SU-DHL-6 (cell line): ENCODE data around the gene SCFD2.
"Not testable (repeated sequence)": the region's sequence is repeated elsewhere in the genome, so short reads cannot be mapped to it uniquely, and the experiment has no call there.

Experiments used
- H2AFZ ChIP-seq: fragments of 200-600 bp; sonication (generic); 2 replicates; pipeline ENCODE4 v1.6.1; 2014; ENCODE audit warnings: low read depth, mild to moderate bottlenecking, moderate library complexity, mixed read lengths, antibody characterized with exemption, low read length; ENCODE audit not compliant: severe bottlenecking
- H3F3A ChIP-seq: fragments of 200-600 bp; shearing (Covaris generic); 2 replicates; pipeline ENCODE4 v1.6.0; 2016; ENCODE audit warnings: antibody characterized with exemption, mild to moderate bottlenecking; ENCODE audit not compliant: insufficient read depth
- H3K27ac ChIP-seq: fragments of 200-600 bp; sonication (generic); 2 replicates; pipeline ENCODE4 v1.5.1; 2016; ENCODE audit warnings: low read depth, mild to moderate bottlenecking, low read length, moderate library complexity, mixed read lengths
- H3K27me3 ChIP-seq: fragments of 200-600 bp; sonication (generic), shearing (Covaris generic); 2 replicates; pipeline ENCODE4 v1.6.0; 2014; ENCODE audit warnings: mild to moderate bottlenecking, low read length
- H3K36me3 ChIP-seq: fragments of 200-600 bp; sonication (generic); 2 replicates; pipeline ENCODE4 v1.6.1; 2014; ENCODE audit warnings: mild to moderate bottlenecking, low read length, mixed read lengths
- H3K4me2 ChIP-seq: fragments of 300-600, 200-600 bp; shearing (Covaris generic), sonication (generic); 2 replicates; pipeline ENCODE4 v1.6.0; 2014; ENCODE audit warnings: low read length, low read depth, mild to moderate bottlenecking; ENCODE audit not compliant: poor library complexity, severe bottlenecking
- H3K4me3 ChIP-seq: fragments of 200-600 bp; sonication (generic); 2 replicates; pipeline ENCODE4 v1.5.1; 2014; ENCODE audit warnings: antibody characterized with exemption, low read length, mild to moderate bottlenecking, mixed read lengths; ENCODE audit not compliant: insufficient read depth, poor library complexity, severe bottlenecking
- H3K79me2 ChIP-seq: fragments of 200-600 bp; sonication (generic); 2 replicates; pipeline ENCODE4 v1.6.1; 2014; ENCODE audit warnings: mild to moderate bottlenecking, low read length, moderate library complexity; ENCODE audit not compliant: insufficient read depth
- H3K9ac ChIP-seq: fragments of 200-600 bp; sonication (generic); 2 replicates; pipeline ENCODE4 v1.7.0; 2014; ENCODE audit warnings: mild to moderate bottlenecking, low read length
- H3K9me2 ChIP-seq: fragments of 200-600 bp; sonication (generic); replicated peaks from 2 replicates; pipeline ENCODE4 v1.6.1; 2014; ENCODE audit warnings: low read length; ENCODE audit not compliant: insufficient read depth
- H3K9me3 ChIP-seq: fragments of 200-600 bp; sonication (generic); 2 replicates; pipeline ENCODE4 v1.6.1; 2014; ENCODE audit warnings: low read length, mixed read lengths; ENCODE audit not compliant: insufficient read depth
- H4K20me1 ChIP-seq: fragments of 200-600 bp; sonication (generic); 2 replicates; pipeline ENCODE4 v1.6.1; 2014; ENCODE audit warnings: low read depth, mild to moderate bottlenecking, antibody characterized with exemption, low read length, moderate library complexity, mixed read lengths
- EZH2phosphoT487 ChIP-seq: fragments of 200-600 bp; sonication (generic), shearing (Covaris generic); conservative IDR thresholded peaks from 2 replicates; pipeline ENCODE4 v1.6.1; 2018; ENCODE audit warnings: mild to moderate bottlenecking, antibody characterized with exemption, low read length, moderate library complexity, mixed read lengths
- TF ChIP-seq, protein P1 (sequence below): fragments of 200-600 bp; sonication (generic); IDR thresholded peaks from one replicate; pipeline ENCODE4 v1.5.1; 2017; ENCODE audit warnings: antibody characterized with exemption, mild to moderate bottlenecking, low read length, moderate library complexity; ENCODE audit not compliant: insufficient read depth, poor library complexity, severe bottlenecking

SCFD2 gene

DNA sequence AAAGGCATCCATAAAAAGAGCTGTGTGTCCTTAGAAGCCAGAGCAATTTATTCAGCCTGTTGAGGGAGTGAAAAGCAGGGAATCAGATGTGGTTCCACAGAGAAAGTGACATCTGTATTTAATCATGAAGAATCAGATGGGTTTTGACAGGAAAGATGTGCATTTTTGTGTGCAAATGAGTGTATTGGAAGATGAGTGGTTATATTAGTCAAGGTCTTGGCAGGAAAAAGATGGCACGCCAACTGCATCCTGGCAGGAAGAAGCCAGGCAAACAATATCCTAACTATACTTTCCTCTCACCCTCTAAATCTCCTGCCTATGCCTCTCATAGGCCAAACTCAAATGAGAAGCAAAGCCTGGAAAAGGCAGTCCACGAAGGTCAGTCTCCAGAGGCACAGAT, 59.1 kb downstream of the SCFD2 start:
- no peaks in the 10 kb centered on the region for H3F3A ChIP-seq
- H3K9me3 ChIP-seq, result no peaks in the 10 kb centered on the region
- no peaks in the 10 kb centered on the region for H3K27me3 ChIP-seq
- H3K4me2 ChIP-seq, result no peak overlapping the region
- H3K36me3 ChIP-seq, result no peaks in the 10 kb centered on the region
- H3K9ac ChIP-seq, result no peak overlapping the region
- no peaks in the 10 kb centered on the region for H4K20me1 ChIP-seq
- H3K79me2 ChIP-seq, result no peaks in the 10 kb centered on the region
- TF ChIP-seq EZH2phosphoT487, result no peak
- TF ChIP-seq, protein P1, sequence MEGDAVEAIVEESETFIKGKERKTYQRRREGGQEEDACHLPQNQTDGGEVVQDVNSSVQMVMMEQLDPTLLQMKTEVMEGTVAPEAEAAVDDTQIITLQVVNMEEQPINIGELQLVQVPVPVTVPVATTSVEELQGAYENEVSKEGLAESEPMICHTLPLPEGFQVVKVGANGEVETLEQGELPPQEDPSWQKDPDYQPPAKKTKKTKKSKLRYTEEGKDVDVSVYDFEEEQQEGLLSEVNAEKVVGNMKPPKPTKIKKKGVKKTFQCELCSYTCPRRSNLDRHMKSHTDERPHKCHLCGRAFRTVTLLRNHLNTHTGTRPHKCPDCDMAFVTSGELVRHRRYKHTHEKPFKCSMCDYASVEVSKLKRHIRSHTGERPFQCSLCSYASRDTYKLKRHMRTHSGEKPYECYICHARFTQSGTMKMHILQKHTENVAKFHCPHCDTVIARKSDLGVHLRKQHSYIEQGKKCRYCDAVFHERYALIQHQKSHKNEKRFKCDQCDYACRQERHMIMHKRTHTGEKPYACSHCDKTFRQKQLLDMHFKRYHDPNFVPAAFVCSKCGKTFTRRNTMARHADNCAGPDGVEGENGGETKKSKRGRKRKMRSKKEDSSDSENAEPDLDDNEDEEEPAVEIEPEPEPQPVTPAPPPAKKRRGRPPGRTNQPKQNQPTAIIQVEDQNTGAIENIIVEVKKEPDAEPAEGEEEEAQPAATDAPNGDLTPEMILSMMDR, result no peak
- no peaks in the 10 kb centered on the region for H3K9me2 ChIP-seq
- no peak overlapping the region for H3K4me3 ChIP-seq
- H3K27ac ChIP-seq, result no peak overlapping the region
- H2AFZ ChIP-seq, result no peak overlapping the region

DNA sequence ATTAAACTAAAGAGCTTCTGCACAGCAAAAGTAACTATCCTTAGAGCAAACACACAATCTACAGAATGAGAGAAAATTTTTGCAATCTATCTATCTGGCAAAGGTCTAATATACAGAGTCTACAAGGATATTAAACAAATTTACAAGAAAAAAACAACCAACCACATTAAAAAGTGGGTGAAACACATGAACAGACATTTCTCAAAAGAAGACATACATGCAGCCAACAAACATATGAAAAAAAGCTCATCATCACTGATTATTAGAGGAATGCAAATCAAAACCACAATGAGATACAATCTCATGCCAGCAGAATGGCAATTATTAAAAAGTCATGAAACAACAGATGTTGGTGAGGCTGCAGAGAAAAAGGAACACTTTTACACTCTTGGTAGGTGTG, 73.7 kb downstream of the SCFD2 start:
- not testable (repeated sequence) for H3K9me2 ChIP-seq, H3K9ac ChIP-seq, H3K4me2 ChIP-seq, H3F3A ChIP-seq, H3K27ac ChIP-seq, H3K36me3 ChIP-seq, H3K27me3 ChIP-seq, H3K79me2 ChIP-seq, H4K20me1 ChIP-seq, H3K4me3 ChIP-seq, H3K9me3 ChIP-seq, H2AFZ ChIP-seq

DNA sequence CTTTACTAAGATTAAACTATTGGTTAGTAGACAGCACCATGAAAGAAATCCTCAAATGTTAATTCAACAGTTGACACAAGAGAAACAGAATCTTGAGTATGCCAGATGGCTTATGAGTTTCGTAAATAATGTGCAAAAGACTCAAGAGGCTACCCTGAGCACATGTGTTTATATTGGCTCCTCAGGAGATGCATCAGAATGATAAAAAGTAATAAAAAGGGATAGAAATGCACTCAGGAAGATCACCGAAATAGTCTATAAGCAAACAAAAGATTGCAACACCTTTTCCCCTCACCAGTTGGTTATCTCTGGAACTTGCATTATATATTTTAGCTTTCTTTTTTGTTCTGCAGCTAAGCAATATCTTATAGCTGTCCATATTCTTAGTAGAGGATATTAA, 84.4 kb downstream of the SCFD2 start:
- TF ChIP-seq, protein P1, result no peak
- TF ChIP-seq EZH2phosphoT487, result no peak
- Histone ChIP-seq H3K79me2 (no peaks in the 10 kb centered on the region), H3K9me3 (no peaks in the 10 kb centered on the region), H4K20me1 (no peaks in the 10 kb centered on the region), H2AFZ (no peak overlapping the region), H3K27ac (no peak overlapping the region), H3K9ac (no peak overlapping the region), H3K4me3 (no peak overlapping the region), H3K4me2 (no peak overlapping the region), H3F3A (no peaks in the 10 kb centered on the region), H3K36me3 (no peaks in the 10 kb centered on the region), H3K27me3 (no peaks in the 10 kb centered on the region), H3K9me2 (no peaks in the 10 kb centered on the region)

DNA sequence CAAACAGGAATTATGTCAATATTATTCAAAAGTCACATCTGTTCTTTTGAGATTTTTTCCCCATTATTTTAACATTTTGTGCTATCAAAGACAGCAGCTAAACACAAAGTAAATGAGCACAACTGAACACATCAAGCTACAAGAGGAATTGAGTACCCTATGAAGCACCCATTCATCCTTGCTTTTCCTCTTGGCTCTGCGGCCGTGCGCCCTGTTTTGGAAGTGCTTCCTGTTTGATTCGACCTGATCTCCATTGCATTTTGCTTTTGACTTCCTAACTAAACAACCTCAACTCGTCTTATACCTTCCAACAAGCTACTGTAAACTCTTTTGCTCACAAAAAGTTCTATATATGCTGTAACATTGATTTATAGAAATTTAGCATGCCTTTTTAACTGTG, 85.0 kb downstream of the SCFD2 start:
- H3K27ac ChIP-seq, result no peak overlapping the region
- no peak overlapping the region for H3K4me2 ChIP-seq
- no peaks in the 10 kb centered on the region for H3K9me3 ChIP-seq
- H3K27me3 ChIP-seq, result no peaks in the 10 kb centered on the region
- no peak overlapping the region for H3K4me3 ChIP-seq
- H3K9ac ChIP-seq, result no peak overlapping the region
- H4K20me1 ChIP-seq, result no peaks in the 10 kb centered on the region
- no peaks in the 10 kb centered on the region for H3K9me2 ChIP-seq
- TF ChIP-seq, protein P1, result no peak
- no peak for TF ChIP-seq EZH2phosphoT487
- H3K79me2 ChIP-seq, result no peaks in the 10 kb centered on the region
- no peak overlapping the region for H2AFZ ChIP-seq
- no peaks in the 10 kb centered on the region for H3F3A ChIP-seq
- H3K36me3 ChIP-seq, result no peaks in the 10 kb centered on the region
